K562 (cell line): ENCODE measurements around the gene ZFP2. TPM values are rescaled to one million over a fixed set of nuclear protein-coding genes. Genes with fewer than 3 reads are reported as not detected.
A peak's percentile ranks its signal among the peaks of the same experiment; 100 is the strongest.

ENCODE experiments used
- ARID2 ChIP-seq: fragments of 450-650 bp; IDR thresholded peaks from 2 replicates; pipeline ENCODE4 v1.6.1; 2017; ENCODE audit warnings: antibody characterized with exemption, mild to moderate bottlenecking
- GTF2F1 ChIP-seq: IDR thresholded peaks from 2 replicates; pipeline ENCODE4 v1.6.1; 2011; ENCODE audit warnings: low read depth, low read length, improper control_type of control experiment
- JUND ChIP-seq, 2 experiments: IDR thresholded peaks; 2 replicates in 1 of 2; 3 replicates in 1 of 2; pipeline ENCODE4 v1.6.1; 2011; ENCODE audit warnings: borderline replicate concordance in 2 of 2, low read depth in 2 of 2, low read length in 2 of 2, improper control_type of control experiment in 1 of 2, missing biosample characterization in 1 of 2, missing genetic modification characterization in 1 of 2, missing genetic modification reagents in 1 of 2
- NFXL1 ChIP-seq: fragments of 450-650 bp; formaldehyde crosslinking; IDR thresholded peaks from 2 replicates; pipeline ENCODE4 v1.4.0; 2021; ENCODE audit warnings: mild to moderate bottlenecking
- SAFB ChIP-seq: fragments of 200-400 bp; formaldehyde crosslinking; IDR thresholded peaks from 2 replicates; pipeline ENCODE4 v1.6.1; 2017; ENCODE audit warnings: low read depth, low read length, borderline replicate concordance
- TFAM ChIP-seq: fragments of 250-450 bp; sonication (Bioruptor Pico); conservative IDR thresholded peaks from 2 replicates; pipeline ENCODE4 v1.5.0; 2021; ENCODE audit warnings: mild to moderate bottlenecking, moderate library complexity
- ZFP30 ChIP-seq: fragments of 250-450 bp; sonication (Bioruptor Pico); IDR thresholded peaks from 2 replicates; pipeline ENCODE4 v1.8.0; 2022; ENCODE audit warnings: moderate library complexity, mild to moderate bottlenecking, inconsistent platforms, borderline replicate concordance
- ZFX ChIP-seq: sonication (generic); formaldehyde crosslinking; IDR thresholded peaks from 2 replicates; pipeline ENCODE4 v1.8.0; 2022; ENCODE audit warnings: mild to moderate bottlenecking, missing genetic modification reagents, moderate library complexity
- ZNF124 ChIP-seq: sonication (generic); formaldehyde crosslinking; IDR thresholded peaks from 2 replicates; pipeline ENCODE4 v1.8.1; 2022; ENCODE audit warnings: missing genetic modification reagents
- polyA plus RNA-seq, 8 experiments: library from polyadenylated mRNA; depleted of rRNA in 4 of 8; stranded (reverse) in 5 of 8; unstranded in 3 of 8; fragments of >200 nt; fragmentation: Nextera tagmentation in 2 of 8; fragmentation: Illumina TruSeq in 1 of 8; extraction: Ambion mirVana in 2 of 8; extraction: Trizol in 1 of 8; gene quantifications; 2 replicates each; pipeline versions ENCODE4 v1.2.1 to v1.2.3, GENCODE V29; 2011 to 2014; ENCODE audit warnings: inconsistent platforms in 1 of 8, missing spikeins in 1 of 8
- total RNA-seq, 7 experiments: library from RNA; depleted of rRNA in 6 of 7; stranded (reverse); fragments of >200 nt in 6 of 7; fragmentation: Illumina TruSeq in 2 of 7; extraction: Trizol in 2 of 7; gene quantifications; 2 replicates each; pipeline versions ENCODE4 v1.2.1 to v1.2.3, GENCODE V29; 2011 to 2021; ENCODE audit warnings: low replicate concordance in 1 of 7
- TF ChIP-seq, protein P1 (sequence below): fragments of 450-650 bp; IDR thresholded peaks from 2 replicates; pipeline ENCODE4 v1.6.1; 2016; ENCODE audit warnings: low read depth

Gene ZFP2
- total and polyA plus RNA-seq, 9 of the 15 experiments (the other 6 are each of a cell fraction or from before 2014, with no cell fraction given) = 0.07 to 0.13 TPM; not detected in 7

DNA sequence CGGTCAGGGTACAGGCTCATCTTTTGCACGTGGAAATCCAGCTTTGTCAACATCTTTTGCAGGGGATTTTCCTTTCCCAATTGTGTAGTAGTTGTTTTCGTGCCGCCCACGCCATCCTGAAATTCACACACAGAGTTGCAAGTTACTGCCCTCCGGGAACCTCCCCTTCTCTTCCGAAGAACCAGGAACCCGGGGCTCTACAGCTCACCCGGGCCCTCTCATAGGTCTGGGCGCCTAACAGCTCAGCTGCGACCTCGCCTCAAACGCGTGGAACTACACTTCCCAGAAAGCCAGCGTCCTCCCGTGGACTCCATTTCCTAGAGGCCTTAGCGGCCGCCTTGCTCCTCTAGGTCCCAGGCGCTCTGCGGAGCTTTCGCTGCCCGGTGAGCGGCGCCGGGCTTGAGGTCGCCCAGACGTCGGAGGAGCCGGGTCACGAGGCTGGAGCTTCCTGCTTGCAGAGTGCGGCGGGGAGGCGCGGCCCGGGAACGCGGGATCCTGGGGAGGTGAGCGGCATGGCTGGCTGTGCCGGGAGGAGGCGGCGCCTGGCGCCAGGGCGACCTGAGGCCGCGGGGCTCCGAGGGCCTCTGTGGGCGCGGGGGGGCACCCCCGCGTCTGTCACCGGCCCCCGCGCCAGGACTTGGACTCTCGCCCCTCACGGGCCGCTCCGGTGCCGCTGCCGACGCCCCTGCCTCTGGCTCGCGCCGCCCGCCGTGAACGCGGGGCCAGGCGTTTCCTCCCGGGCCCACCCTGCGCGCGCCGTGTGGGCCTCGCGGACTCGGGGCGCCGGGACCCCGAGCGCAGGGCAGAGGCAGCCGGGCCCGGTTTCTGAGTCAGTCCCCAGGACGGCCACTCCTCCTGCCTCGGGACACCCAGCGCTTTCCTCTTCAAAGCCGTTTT, 35.8 kb upstream of the ZFP2 start, which contains the start of gene ZNF354B (continued):
- TF ChIP-seq, protein P1, sequence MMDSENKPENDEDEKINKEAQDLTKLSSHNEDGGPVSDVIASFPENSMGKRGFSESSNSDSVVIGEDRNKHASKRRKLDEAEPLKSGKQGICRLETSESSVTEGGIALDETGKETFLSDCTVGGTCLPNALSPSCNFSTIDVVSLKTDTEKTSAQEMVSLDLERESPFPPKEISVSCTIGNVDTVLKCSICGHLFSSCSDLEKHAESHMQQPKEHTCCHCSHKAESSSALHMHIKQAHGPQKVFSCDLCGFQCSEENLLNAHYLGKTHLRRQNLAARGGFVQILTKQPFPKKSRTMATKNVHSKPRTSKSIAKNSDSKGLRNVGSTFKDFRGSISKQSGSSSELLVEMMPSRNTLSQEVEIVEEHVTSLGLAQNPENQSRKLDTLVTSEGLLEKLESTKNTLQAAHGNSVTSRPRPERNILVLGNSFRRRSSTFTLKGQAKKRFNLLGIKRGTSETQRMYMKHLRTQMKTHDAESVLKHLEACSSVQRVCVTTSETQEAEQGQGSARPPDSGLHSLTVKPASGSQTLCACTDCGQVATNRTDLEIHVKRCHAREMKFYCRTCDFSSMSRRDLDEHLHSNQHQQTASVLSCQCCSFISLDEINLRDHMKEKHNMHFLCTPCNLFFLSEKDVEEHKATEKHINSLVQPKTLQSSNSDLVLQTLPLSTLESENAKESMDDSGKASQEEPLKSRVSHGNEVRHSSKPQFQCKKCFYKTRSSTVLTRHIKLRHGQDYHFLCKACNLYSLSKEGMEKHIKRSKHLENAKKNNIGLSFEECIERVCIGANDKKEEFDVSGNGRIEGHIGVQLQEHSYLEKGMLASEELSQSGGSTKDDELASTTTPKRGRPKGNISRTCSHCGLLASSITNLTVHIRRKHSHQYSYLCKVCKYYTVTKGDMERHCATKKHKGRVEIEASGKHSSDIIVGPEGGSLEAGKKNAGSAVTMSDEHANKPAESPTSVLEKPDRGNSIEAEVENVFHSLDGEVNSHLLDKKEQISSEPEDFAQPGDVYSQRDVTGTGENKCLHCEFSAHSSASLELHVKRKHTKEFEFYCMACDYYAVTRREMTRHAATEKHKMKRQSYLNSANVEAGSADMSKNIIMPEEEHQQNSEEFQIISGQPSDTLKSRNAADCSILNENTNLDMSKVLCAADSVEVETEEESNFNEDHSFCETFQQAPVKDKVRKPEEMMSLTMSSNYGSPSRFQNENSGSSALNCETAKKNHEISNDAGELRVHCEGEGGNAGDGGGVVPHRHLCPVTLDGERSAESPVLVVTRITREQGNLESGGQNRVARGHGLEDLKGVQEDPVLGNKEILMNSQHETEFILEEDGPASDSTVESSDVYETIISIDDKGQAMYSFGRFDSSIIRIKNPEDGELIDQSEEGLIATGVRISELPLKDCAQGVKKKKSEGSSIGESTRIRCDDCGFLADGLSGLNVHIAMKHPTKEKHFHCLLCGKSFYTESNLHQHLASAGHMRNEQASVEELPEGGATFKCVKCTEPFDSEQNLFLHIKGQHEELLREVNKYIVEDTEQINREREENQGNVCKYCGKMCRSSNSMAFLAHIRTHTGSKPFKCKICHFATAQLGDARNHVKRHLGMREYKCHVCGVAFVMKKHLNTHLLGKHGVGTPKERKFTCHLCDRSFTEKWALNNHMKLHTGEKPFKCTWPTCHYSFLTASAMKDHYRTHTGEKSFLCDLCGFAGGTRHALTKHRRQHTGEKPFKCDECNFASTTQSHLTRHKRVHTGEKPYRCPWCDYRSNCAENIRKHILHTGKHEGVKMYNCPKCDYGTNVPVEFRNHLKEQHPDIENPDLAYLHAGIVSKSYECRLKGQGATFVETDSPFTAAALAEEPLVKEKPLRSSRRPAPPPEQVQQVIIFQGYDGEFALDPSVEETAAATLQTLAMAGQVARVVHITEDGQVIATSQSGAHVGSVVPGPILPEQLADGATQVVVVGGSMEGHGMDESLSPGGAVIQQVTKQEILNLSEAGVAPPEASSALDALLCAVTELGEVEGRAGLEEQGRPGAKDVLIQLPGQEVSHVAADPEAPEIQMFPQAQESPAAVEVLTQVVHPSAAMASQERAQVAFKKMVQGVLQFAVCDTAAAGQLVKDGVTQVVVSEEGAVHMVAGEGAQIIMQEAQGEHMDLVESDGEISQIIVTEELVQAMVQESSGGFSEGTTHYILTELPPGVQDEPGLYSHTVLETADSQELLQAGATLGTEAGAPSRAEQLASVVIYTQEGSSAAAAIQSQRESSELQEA = no peak
- TF ChIP-seq NFXL1 (no peak), ZNF124 (CRISPR knock-in tag) (no peak), JUND (IDR thresholded peaks at IDR 0.05; ENCODE audit: borderline replicate concordance, low read depth, low read length) (peak; percentile 30; the same call in 1 of the 2 replicates), JUND (tag; IDR thresholded peaks at IDR 0.05; ENCODE audit: borderline replicate concordance, low read depth, low read length) (no peak; the same call in 2 of the 3 replicates), ZFX (peak; percentile 85), ARID2 (no peak), GTF2F1 (no peak), TFAM (no peak), ZFP30 (CRISPR knock-in tag) (no peak), SAFB (0 out of 2 replicates have a peak, but pooled peaks have one; percentile 40)
